ENCODE results near the gene CHD3. TPM values are rescaled to one million over a fixed set of nuclear protein-coding genes. Genes with fewer than 3 reads are reported as not detected.
A peak's percentile ranks its signal among the peaks of the same experiment; 100 is the strongest.

The CHD3 gene
- total and polyA plus RNA-seq, 3 donors from 2014 or later = 62.3 to 123 (median 111) TPM

GRCh38 chr17:7894226-7894625 is 5.6 kb downstream of the CHD3 start:
- H3K36me3 ChIP-seq (ENCODE audit: low read depth, missing control alignments) = no peaks in the 10 kb centered on the region
- peaks cover 10% of the 10 kb centered on the region for H3K4me1 ChIP-seq
- TF ChIP-seq POLR2A (IDR thresholded peaks at IDR 0.05) (no peak), CTCF (IDR thresholded peaks at IDR 0.05) (no peak)
- no peaks in the 10 kb centered on the region for H3K9me3 ChIP-seq
- H3K4me3 ChIP-seq = no peak overlapping the region
- DNase-seq = no peak
- intact Hi-C loops (cut with DNase I; ENCODE audit: low total_unique reads) = no loop called here
- H3K27me3 ChIP-seq = no peaks in the 10 kb centered on the region
- WGBS, 2 donors = 91 to 95% methylated on average over 9 of the region's 9 CpGs
- no peak overlapping the region for H3K27ac ChIP-seq

GRCh38 chr17:7894866-7895265 is 6.3 kb downstream of the CHD3 start:
- TF ChIP-seq CTCF (IDR thresholded peaks at IDR 0.05) (no peak), POLR2A (IDR thresholded peaks at IDR 0.05) (no peak)

GRCh38 chr17:7897090-7897489 is 8.5 kb downstream of the CHD3 start:
- intact Hi-C loops (cut with DNase I; ENCODE audit: low total_unique reads) = no loop called here
- Histone ChIP-seq H3K27me3 (no peaks in the 10 kb centered on the region), H3K4me3 (no peak overlapping the region), H3K9me3 (no peaks in the 10 kb centered on the region), H3K36me3 (ENCODE audit: low read depth, missing control alignments) (no peaks in the 10 kb centered on the region), H3K4me1 (peaks cover 3% of the 10 kb centered on the region), H3K27ac (no peak overlapping the region)
- no peak for DNase-seq
- 91% methylated on average over 13 of the region's 13 CpGs for WGBS, 2 donors
- TF ChIP-seq CTCF (IDR thresholded peaks at IDR 0.05) (no peak), POLR2A (IDR thresholded peaks at IDR 0.05) (no peak)

More at GRCh38 chr17:7894866-7895265, 6.3 kb downstream of the CHD3 start:
- H3K27ac ChIP-seq = no peak overlapping the region
- H3K4me3 ChIP-seq = no peak overlapping the region
- no peak for DNase-seq
- intact Hi-C loops (cut with DNase I; ENCODE audit: low total_unique reads) = no loop called here
- H3K4me1 ChIP-seq = peaks cover 4% of the 10 kb centered on the region
- H3K36me3 ChIP-seq (ENCODE audit: low read depth, missing control alignments) = no peaks in the 10 kb centered on the region
- no peaks in the 10 kb centered on the region for H3K27me3 ChIP-seq
- no peaks in the 10 kb centered on the region for H3K9me3 ChIP-seq
- WGBS, 2 donors = 80 to 92% methylated on average over 8 of the region's 8 CpGs

- no peaks in the 10 kb centered on the region for H3K36me3 ChIP-seq (ENCODE audit: low read depth, missing control alignments)
- no peak overlapping the region for H3K4me3 ChIP-seq
- WGBS, 2 donors = 45 to 57% methylated on average over 6 of the region's 6 CpGs
- H3K27ac ChIP-seq = no peak overlapping the region
- intact Hi-C loops (cut with DNase I; ENCODE audit: low total_unique reads) = no loop called here
- no peaks in the 10 kb centered on the region for H3K27me3 ChIP-seq
- no peak for DNase-seq
- peaks cover 3% of the 10 kb centered on the region for H3K4me1 ChIP-seq
- TF ChIP-seq POLR2A (IDR thresholded peaks at IDR 0.05) = no peak
- peak; percentile 34 to 71 (median 71) for TF ChIP-seq CTCF (IDR thresholded peaks at IDR 0.05)
- H3K9me3 ChIP-seq = no peaks in the 10 kb centered on the region
Measured at GRCh38 chr17:7897773-7898172, 9.2 kb downstream of the CHD3 start.
